Mucosa of stomach (tissue), 1 donor: ENCODE measurements around the gene TMEM190.
A peak's percentile ranks its signal among the peaks of the same experiment; 100 is the strongest.
"Not testable (repeated sequence)": the region's sequence is repeated elsewhere in the genome, so short reads cannot be mapped to it uniquely, and the experiment has no call there.

Experiments used
- H3K27me3 ChIP-seq: one replicate; pipeline ENCODE4 v1.7.0; 2013; ENCODE audit warnings: mild to moderate bottlenecking, low read length; ENCODE audit not compliant: control insufficient read depth, insufficient read depth
- H3K36me3 ChIP-seq: one replicate; pipeline ENCODE4 v1.7.0; 2013; ENCODE audit warnings: low read length; ENCODE audit not compliant: control insufficient read depth, insufficient read depth
- H3K4me1 ChIP-seq: one replicate; pipeline ENCODE4 v1.7.0; 2013; ENCODE audit warnings: mild to moderate bottlenecking, low read length; ENCODE audit not compliant: control insufficient read depth, insufficient read depth
- H3K4me3 ChIP-seq: one replicate; pipeline ENCODE4 v1.7.0; 2013; ENCODE audit warnings: low read length
- H3K9ac ChIP-seq: one replicate; pipeline ENCODE4 v1.7.0; 2013; ENCODE audit warnings: mild to moderate bottlenecking, low read length, moderate library complexity
- H3K9me3 ChIP-seq: one replicate; pipeline ENCODE4 v1.7.0; 2013; ENCODE audit warnings: mild to moderate bottlenecking, low read length, moderate library complexity; ENCODE audit not compliant: control insufficient read depth
- donor health status: Pancreatic carcinoma.

The TMEM190 gene

GRCh38 chr19:55391702-55392615, 15.3 kb downstream of the TMEM190 start:
- no peak overlapping the region for H3K9ac ChIP-seq
- H3K4me1 ChIP-seq, result peaks cover 22% of the 10 kb centered on the region
- no peaks in the 10 kb centered on the region for H3K27me3 ChIP-seq
- H3K9me3 ChIP-seq, result no peaks in the 10 kb centered on the region
- peaks cover 10% of the 10 kb centered on the region for H3K36me3 ChIP-seq
- H3K4me3 ChIP-seq, result no peak overlapping the region

GRCh38 chr19:55392820-55393761, 16.5 kb downstream of the TMEM190 start:
- Histone ChIP-seq H3K4me3 (no peak overlapping the region), H3K9ac (no peak overlapping the region), H3K9me3 (no peaks in the 10 kb centered on the region), H3K27me3 (no peaks in the 10 kb centered on the region), H3K36me3 (peaks cover 5% of the 10 kb centered on the region), H3K4me1 (peaks cover 10% of the 10 kb centered on the region)

DNA sequence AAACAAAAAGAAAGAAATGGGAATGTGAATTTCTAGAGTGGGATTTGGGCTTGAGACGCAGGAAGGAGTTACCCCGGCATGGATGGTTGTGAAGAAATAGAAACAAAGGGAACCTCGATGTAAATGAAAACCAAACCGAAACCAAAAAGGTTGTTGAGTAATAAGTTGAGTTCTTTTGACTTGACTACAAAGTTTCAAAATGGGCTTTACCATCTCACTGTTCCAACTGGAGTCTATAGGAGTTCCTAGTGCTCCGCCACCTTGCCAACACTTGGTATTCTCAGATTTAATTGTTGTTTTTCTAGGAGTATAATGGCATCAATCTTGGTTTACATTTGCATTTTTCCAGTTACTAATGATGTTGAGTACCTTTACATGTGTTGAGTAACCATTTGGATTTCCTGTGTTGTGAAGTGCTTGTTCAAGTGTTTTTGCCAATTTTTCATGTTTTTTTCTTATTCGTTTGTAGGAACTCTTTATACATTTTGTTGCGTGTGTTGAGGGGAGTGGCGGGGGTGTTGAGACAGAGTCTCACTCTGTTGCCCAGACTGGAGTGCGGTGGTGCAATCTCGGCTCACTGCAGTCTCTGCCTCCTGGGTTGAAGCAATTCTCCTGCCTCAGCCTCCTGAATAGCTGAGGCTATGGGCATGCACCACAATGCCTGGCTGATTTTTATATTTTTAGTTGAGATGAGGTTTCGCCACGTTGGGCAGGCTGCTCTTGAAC, 21.7 kb downstream of the TMEM190 start:
- H3K4me1 ChIP-seq, result no peaks in the 10 kb centered on the region
- H3K36me3 ChIP-seq, result peaks cover 12% of the 10 kb centered on the region
- no peak overlapping the region for H3K9ac ChIP-seq
- H3K4me3 ChIP-seq, result no peak overlapping the region
- H3K27me3 ChIP-seq, result no peaks in the 10 kb centered on the region
- H3K9me3 ChIP-seq, result no peaks in the 10 kb centered on the region

GRCh38 chr19:55400281-55401087, 23.9 kb downstream of the TMEM190 start:
- H3K4me1 ChIP-seq, result no peaks in the 10 kb centered on the region
- H3K36me3 ChIP-seq, result peaks cover 12% of the 10 kb centered on the region
- H3K4me3 ChIP-seq, result no peak overlapping the region
- no peak overlapping the region for H3K9ac ChIP-seq
- no peaks in the 10 kb centered on the region for H3K9me3 ChIP-seq
- H3K27me3 ChIP-seq, result no peaks in the 10 kb centered on the region

DNA sequence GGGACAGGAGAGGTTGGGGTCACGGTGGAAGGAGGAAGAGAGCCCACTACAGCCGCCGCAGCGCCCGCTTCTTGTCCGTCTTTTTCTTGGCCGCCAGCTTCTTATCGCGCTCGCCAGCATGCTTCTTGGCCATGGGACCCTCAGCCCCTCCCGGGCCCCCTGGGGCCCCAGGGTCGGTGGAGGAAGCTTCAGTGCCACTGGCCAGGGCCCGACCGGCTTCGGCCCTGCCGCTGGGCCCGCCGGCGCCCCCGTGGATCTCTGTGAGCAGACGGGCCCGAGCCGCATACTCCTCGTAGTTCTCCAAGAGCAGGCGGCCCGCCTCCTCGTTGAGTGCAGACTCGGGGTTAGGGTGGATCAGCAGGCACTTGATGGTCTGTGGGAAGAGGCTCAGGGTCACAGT, 24.8 kb downstream of the TMEM190 start:
- not testable (repeated sequence) for H3K27me3 ChIP-seq, H3K4me1 ChIP-seq, H3K4me3 ChIP-seq, H3K9me3 ChIP-seq, H3K9ac ChIP-seq
- H3K36me3 ChIP-seq, result peaks cover 12% of the 10 kb centered on the region

DNA sequence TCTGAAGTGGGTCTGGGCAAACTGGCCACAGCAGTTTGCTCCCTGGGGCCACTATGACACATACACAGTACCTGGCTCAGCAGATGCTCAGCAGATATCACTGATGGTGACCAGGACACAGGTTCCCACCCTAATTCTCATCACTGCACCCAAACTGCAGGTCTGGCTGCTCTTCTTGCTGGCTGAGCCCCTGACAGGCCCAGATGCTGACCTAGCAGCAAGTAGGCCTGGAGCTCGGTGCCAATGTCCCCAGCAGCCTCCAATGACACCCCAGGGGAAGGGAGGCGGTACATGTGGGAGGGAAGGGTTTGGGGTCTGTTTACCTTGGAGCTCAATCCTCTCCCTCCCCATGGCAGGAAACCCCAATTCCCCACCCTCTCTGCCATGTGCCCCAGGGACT, 25.9 kb downstream of the TMEM190 start:
- Histone ChIP-seq H3K27me3 (no peaks in the 10 kb centered on the region), H3K9ac (no peak overlapping the region), H3K9me3 (no peaks in the 10 kb centered on the region), H3K4me1 (peaks cover 11% of the 10 kb centered on the region), H3K4me3 (no peak overlapping the region), H3K36me3 (peaks cover 12% of the 10 kb centered on the region)

DNA sequence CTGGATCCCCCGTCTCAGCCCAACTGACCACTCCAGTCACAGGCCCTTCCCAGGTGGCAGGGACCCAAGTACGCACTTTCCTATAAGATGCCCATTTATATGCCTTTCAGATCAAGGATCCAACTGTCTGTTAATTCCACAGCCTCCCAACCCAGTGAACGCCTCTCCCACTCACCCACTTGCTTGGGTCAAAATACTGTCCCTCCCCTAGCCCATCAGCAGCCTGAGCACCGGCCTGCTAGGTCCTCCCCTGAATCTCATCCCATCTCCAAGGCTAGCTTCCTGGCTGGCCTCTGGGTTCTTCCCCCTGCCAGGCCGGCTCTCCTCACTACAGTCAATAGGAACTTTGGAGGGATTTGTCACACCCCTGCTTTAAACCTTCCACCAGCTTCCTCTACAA, 29.0 kb downstream of the TMEM190 start:
- Histone ChIP-seq H3K9ac (peak overlapping the region; percentile 3), H3K36me3 (peaks cover 12% of the 10 kb centered on the region)

GRCh38 chr19:55406091-55406825, 29.6 kb downstream of the TMEM190 start:
- no peaks in the 10 kb centered on the region for H3K9me3 ChIP-seq
- peaks cover 16% of the 10 kb centered on the region for H3K4me1 ChIP-seq
- peaks cover 12% of the 10 kb centered on the region for H3K36me3 ChIP-seq
- peak overlapping the region; percentile 84 for H3K9ac ChIP-seq
- no peaks in the 10 kb centered on the region for H3K27me3 ChIP-seq
- peak overlapping the region; percentile 44 for H3K4me3 ChIP-seq

More for the DNA sequence above, 29.0 kb downstream of the TMEM190 start:
- Histone ChIP-seq H3K4me3 (no peak overlapping the region), H3K4me1 (peaks cover 16% of the 10 kb centered on the region), H3K27me3 (no peaks in the 10 kb centered on the region), H3K9me3 (no peaks in the 10 kb centered on the region)

- Histone ChIP-seq H3K4me3 (peak overlapping the region; percentile 44), H3K27me3 (no peaks in the 10 kb centered on the region), H3K9ac (peak overlapping the region; percentile 84), H3K36me3 (peaks cover 9% of the 10 kb centered on the region), H3K9me3 (no peaks in the 10 kb centered on the region), H3K4me1 (peaks cover 16% of the 10 kb centered on the region)
These were observed 30.4 kb downstream of the TMEM190 start for GRCh38 chr19:55406826-55407549.

- H3K9me3 ChIP-seq, H3K27me3 ChIP-seq, H3K36me3 ChIP-seq: not testable (repeated sequence)
- Histone ChIP-seq H3K4me1 (peaks cover 16% of the 10 kb centered on the region), H3K9ac (peak within 1 kb of the TSS; percentile 84), H3K4me3 (peak within 1 kb of the TSS; percentile 44)
These were observed 30.8 kb downstream of the TMEM190 start, which contains the start of gene UBE2S for GRCh38 chr19:55407550-55407799. Gene UBE2S (minus strand): TSS chr19:55407788. CDS start chr19:55407589, 199 bp downstream.
